Measurements from ENCODE around the gene SOHLH2.

SOHLH2 gene

DNA sequence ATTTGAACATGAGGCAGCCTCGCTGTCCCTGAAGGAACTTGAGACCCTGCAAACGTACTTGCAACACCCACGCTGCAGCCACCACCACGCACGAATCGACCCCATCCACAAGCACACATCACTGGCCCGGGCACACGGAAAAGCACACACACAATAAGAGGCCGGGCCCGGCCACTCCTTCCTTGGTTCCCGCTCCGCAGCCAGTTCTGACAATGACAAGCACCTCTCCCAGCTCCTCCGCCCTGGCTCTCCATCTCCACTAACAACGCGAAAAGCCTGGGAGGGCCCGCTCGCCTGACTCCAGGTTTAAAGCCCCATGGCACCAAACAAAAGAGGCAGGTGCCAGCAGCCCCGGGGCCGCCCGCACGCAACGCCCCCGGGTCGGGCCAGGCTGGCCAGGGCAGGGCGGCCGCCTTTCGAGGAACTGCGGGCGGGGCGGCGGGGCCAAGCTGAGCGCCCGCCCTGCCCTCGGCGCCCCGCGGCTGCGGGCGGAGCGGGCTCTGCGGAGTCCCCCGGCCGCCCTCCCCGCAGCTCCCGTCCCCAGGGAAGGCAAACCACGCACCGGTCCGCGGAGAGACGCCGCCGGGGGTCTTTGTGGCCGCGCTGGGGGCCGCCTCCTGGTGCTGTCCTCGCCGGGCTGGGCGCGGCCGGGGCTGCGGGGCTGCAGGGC, 83.7 kb downstream of the SOHLH2 start:
- DNase-seq: no peak

DNA sequence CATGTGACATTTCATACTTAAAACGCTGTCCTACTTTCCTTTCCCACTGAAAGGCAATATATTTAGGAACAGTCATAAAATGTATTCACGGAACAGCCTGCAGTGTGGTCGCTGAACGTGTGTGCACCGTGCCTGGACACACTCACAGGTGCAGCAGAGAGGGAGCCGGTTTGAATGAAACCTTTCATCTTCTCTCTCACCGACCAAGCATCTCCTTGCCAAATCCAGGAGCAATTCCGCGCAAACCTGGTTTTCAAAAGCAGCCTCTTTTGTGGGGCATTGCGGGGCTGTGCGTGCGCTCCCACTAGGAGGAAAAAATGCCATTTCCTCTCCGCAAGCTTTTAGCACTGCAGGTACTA, 84.2 kb downstream of the SOHLH2 start:
- DNase-seq: no peak

- DNase-seq: no peak
Measured at GRCh38 chr13:36129539-36129938, 84.8 kb downstream of the SOHLH2 start.

GRCh38 chr13:36126491-36126890, 87.9 kb downstream of the SOHLH2 start:
- DNase-seq: no peak

- DNase-seq: no peak
Measured at GRCh38 chr13:36125841-36126240, 88.5 kb downstream of the SOHLH2 start.

- DNase-seq: no peak
Measured at GRCh38 chr13:36124236-36124822, 90.0 kb downstream of the SOHLH2 start.
